22Rv1 (cell line): ENCODE results near the gene SMARCA4.

Source experiments
- H3K27ac ChIP-seq: fragments of 450-650 bp; 2 replicates; pipeline ENCODE4 v1.5.1; 2017
- ZFX ChIP-seq: fragments of 450-650 bp; IDR thresholded peaks from 2 replicates; pipeline ENCODE4 v1.6.1; 2017; ENCODE audit warnings: antibody characterized with exemption, borderline replicate concordance
- TF ChIP-seq, protein P1 (sequence below): fragments of 450-650 bp; IDR thresholded peaks from 2 replicates; pipeline ENCODE4 v1.5.1; 2017; ENCODE audit warnings: mild to moderate bottlenecking

The SMARCA4 gene

DNA sequence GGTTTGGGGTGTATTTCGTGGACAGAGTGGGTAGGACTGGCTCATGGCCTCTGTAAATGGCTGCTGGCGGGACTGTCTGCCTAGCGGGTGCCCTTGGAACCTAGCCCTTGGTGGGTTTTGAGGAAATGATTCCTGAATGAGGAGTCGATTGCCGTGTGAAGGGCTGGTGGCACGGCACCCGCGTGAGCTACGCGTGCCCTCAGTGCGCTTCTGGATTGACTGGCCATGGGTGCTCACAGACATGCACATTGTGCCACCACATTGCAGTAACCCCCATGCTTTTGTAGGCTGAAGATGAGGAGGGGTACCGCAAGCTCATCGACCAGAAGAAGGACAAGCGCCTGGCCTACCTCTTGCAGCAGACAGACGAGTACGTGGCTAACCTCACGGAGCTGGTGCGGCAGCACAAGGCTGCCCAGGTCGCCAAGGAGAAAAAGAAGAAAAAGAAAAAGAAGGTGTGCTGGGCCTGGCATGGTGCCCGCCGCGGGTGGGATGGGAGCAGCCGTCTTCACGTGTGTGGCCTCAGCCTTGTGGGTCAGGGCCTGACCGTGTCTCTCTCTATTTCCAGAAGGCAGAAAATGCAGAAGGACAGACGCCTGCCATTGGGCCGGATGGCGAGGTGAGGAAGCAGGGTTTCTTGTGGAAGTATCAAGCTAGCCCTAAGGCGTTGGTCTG lies 35.2 kb downstream of the SMARCA4 start:
- no peak overlapping the region for H3K27ac ChIP-seq
- TF ChIP-seq, protein P1, sequence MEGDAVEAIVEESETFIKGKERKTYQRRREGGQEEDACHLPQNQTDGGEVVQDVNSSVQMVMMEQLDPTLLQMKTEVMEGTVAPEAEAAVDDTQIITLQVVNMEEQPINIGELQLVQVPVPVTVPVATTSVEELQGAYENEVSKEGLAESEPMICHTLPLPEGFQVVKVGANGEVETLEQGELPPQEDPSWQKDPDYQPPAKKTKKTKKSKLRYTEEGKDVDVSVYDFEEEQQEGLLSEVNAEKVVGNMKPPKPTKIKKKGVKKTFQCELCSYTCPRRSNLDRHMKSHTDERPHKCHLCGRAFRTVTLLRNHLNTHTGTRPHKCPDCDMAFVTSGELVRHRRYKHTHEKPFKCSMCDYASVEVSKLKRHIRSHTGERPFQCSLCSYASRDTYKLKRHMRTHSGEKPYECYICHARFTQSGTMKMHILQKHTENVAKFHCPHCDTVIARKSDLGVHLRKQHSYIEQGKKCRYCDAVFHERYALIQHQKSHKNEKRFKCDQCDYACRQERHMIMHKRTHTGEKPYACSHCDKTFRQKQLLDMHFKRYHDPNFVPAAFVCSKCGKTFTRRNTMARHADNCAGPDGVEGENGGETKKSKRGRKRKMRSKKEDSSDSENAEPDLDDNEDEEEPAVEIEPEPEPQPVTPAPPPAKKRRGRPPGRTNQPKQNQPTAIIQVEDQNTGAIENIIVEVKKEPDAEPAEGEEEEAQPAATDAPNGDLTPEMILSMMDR, result no peak
- no peak for TF ChIP-seq ZFX

DNA sequence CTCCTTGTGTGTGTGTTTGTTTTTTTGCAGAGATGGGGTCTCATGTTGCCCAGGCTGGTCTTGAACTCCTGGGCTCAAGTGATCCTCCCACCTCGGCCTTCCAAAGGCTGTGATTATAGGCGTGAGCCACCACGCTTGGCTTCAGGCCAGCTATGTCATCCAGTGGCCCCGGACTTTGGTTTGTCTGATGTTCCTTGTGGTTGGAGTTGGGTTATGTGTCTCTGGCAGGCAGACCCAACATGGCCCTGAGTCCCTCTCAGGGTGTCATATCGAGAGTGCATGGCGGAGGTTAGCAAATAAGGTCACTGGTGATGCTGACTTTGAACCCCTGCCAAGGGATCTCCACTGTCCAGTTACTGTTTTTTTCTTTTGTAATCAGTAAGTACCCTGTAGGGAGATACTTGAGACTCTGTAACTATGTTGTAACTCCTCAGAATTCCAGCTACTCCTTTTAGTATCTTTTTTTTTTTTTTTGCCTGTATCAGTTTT lies 37.3 kb downstream of the SMARCA4 start:
- H3K27ac ChIP-seq, result no peak overlapping the region
- TF ChIP-seq ZFX, result no peak
- TF ChIP-seq, protein P1, result no peak

DNA sequence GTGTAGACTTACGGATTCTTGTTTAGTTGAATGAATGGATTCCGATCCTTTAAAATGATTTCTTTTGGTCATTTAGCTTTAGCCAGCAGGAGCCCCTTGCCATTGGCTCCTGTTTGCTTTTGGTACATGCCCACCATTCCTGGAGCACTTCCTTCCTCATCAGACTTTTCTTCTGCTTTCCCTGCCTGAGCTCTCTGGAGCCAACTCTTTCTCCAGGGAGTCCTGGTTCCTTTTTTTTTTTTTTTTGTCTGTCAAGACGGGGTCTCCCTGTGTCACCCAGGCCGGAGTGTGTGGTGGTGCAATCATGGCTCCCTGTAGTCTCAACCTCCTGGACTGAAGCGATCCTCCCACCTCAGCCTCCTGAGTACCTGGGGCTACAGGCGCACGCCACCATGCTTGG lies 37.8 kb downstream of the SMARCA4 start:
- TF ChIP-seq ZFX, result no peak
- TF ChIP-seq, protein P1, result no peak
- no peak overlapping the region for H3K27ac ChIP-seq

DNA sequence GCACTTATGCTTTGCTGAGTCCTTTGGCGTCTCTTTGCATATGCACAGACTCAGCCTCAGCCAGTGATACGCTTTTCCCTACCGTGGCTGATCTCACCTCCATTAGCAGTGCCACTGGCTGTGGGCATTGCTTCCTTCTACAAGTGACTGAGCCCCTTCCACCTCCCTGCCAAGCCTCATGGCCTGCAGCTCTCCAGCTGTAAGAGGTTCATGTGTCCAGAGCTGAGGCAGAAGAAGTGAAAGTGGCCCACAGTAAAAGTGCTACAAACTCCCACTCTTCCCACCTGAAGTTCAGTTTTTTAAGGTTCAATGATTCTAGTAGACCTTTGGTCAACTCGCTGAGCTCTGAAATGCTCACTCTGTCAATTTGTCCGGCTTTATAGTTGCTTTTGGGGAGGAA lies 44.7 kb downstream of the SMARCA4 start:
- H3K27ac ChIP-seq, result no peak overlapping the region
- TF ChIP-seq, protein P1, result no peak
- no peak for TF ChIP-seq ZFX

DNA sequence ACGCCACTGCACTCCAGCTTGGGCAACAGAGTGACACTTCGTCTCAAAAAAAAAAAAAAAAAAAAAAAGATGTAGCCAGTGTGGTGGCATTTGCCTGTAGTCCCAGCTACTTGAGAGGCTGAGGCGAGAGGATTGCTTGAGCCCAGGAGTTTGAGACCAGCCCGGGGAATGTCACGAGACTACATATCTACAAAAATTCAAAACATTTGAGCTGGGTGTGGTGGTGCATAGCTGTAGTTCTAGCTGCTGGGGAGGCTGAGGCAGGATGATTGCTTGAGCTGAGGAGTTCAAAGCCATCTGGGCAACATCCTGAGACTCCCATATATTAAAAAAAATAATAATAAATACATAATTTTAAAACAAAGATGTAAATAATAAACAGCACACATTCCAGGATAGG lies 46.6 kb downstream of the SMARCA4 start:
- no peak for TF ChIP-seq ZFX
- TF ChIP-seq, protein P1, result no peak
- no peak overlapping the region for H3K27ac ChIP-seq

DNA sequence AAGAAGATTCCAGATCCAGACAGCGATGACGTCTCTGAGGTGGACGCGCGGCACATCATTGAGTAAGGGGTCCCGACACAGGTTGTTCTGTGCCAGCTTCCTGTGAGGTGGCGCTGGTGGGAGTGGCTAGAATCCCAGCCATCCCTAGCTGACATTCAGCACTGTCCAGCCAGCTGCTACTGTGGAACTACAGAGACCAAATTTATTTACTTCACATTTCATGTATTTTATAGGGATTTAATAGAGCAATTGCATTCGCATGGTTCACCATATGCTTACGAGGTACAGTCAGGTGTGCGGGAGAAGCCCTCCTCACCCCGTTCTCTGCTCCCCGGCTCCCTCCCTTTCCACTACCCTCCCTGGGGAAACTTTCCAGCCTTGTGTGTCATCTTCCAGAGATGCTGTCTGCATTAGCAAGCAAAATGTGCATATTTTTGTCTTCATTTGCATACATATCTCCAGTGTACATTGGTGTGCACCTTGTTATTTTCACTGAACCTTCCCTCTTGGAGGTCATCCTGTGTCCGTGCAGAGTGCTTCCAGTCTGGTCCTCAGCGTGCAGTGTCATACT lies 47.2 kb downstream of the SMARCA4 start:
- no peak overlapping the region for H3K27ac ChIP-seq
- TF ChIP-seq, protein P1, result no peak
- no peak for TF ChIP-seq ZFX

DNA sequence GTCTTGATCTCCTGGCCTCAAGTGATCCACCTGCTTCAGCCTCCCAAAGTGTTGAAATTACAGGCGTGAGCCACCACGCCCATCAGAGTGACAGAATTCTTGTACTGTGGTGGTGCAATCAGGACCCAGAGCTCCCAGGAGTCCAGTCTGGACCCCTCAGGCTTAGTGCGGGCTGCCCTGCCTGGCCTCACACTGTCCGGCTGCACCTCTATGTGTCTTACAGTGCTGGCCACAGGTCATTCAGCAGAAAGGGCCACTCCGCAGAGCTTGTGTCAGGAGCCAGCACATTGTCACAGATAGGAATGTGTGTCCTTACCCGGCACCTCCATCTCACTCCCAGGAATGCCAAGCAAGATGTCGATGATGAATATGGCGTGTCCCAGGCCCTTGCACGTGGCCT lies 49.2 kb downstream of the SMARCA4 start:
- H3K27ac ChIP-seq, result no peak overlapping the region
- TF ChIP-seq, protein P1, result no peak
- TF ChIP-seq ZFX, result no peak
